GM19467 (cell line): ENCODE measurements around the gene RBPMS2.

Experiments
- ATAC-seq: cut with Tn5 transposase; IDR thresholded peaks from one replicate; pipeline ENCODE4 v1.9.1; 2021; ENCODE audit warnings: mild to moderate bottlenecking, moderate library complexity; ENCODE audit not compliant: unreplicated experiment

The RBPMS2 gene

DNA sequence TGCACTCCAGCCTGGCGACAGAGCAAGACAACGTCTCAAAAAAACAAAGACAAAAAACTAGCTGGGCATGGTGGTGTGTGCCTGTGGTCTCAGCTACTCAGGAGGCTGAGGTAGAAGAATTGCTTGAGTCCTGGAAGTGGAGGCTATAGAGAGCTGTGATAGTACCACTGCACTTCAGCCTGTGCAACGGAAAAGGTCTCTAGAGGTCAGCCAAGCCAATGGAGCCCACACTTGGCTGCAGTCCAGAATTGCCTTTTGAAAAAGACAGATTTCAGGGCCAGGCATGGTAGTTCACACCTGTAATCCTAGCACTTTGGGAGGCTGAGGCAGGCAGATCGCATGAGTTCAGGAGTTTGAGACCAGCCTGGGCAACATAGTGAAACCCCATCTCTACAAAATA is 8.4 kb upstream of the RBPMS2 start:
- ATAC-seq = no peak

DNA sequence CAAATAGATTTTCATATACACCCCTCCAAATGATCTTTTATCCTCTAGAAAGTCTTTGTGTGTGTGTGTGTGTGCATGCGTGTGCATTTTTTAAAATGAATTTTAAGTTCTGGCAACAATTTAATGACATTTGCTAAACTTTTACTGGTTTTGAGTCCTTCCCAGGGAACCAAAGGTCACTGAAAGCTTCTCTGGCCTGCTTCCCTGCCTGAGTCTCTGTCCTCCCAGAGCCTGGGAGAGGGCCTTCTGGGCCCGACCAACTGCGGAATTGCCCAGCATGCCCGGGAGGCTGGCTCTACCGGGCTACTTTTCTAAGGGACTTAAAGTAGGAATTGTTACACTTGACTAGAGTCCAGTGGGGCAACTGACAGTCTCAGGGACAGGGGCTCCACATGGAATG is 7.4 kb upstream of the RBPMS2 start:
- no peak for ATAC-seq

DNA sequence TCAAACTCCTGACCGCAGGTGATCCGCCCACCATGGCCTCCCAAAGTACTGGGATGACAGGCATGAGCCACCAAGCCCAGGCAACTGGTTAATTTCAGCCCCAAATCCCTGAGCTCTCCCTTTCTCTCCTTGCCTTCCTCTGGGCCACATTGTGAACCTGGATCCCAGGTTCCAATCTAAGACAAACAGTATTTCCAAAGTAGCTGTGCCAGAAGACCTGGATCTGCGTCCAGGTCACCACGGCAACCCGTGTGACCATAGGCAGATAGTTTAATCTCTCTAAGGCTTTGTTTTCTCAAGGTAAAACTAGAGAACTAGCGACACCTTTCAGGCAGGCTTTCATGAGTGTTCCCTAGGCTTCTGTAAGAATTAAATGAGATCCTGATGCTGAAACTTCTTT is 5.9 kb upstream of the RBPMS2 start:
- no peak for ATAC-seq

DNA sequence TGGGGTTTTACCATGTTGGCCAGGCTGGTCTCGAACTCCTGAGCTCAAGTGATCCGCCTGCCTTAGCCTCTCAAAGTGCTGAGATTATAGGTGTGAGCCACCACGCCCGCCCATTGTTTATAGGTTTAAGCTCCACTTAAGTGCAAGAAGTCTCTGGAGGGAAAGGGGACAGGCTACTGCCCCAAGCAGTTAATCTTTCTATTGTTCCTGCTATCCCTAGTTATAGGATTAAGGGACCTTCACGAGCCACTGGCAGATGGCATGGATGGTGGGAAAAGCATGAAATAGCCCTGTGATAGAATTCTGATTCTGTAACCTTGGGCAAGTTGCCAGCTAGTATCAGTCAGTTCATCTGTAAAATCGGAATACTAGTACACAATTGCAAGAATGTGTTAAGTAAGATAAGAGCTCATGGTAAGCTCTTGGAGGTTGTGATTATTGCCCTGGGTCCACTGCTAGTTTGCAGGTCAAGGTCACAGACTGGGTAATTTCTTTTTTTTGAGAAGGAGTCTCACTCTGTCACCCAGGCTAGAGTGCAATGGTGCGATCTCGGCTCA is 5.3 kb upstream of the RBPMS2 start:
- ATAC-seq = no peak

DNA sequence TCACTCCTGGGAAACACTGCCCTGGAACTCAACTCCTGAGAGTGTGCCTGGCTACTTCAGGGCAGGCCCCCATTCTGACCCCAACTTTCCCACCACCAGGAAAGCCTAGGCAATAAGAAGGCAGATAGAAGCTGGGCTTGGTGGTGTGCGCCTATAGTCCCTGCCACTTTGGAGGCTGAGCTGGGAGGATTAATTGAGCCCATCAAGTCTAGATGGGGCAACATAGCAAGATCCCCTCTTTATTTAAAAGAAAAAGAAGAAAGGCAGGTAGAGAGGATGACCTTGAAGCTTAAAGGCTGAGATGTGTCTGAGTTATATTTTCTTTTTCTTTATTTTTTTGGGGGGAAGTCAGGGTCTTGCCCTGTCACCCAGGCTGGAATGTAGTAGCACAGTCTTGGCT is 4.2 kb upstream of the RBPMS2 start:
- no peak for ATAC-seq

DNA sequence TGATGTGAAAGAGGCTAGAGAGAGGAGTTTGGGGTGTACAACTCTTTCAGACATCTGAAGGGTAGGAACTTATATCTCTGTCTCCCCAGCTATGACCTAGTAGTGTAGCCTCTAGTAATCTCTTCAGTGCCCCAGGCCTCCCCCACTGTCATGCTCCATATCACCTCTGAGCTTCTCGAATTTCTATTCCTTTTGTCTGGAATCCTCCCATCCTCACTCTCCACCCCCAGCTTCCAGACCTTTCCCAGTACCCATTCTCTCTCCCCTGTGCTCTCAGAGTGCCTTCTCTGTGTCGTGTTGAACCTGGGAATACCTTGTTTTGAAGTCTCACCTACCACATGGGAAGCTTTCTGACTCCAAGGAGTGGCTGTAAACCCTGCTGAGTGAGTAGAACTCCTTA is 3.6 kb upstream of the RBPMS2 start:
- ATAC-seq = no peak

DNA sequence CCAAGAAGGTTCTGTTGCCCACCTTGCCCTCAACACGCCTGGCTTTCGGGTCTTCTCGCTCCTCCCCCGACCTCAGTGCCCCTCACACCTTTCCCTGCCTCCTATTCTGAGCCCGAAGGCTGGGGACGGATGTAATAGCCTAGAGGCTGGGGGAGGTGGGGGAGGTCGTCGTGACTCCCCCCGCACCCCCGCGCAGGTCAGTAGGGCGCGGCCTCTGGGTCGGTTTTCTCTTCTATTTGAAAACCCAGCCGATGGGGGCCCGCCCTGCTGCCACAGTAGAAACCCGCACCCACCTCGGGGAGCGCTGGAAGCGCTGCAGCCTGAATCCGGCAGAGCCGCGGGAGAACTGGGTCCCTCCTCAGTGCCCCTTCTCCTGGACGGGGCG is 1.0 kb upstream of the RBPMS2 start:
- ATAC-seq = no peak

DNA sequence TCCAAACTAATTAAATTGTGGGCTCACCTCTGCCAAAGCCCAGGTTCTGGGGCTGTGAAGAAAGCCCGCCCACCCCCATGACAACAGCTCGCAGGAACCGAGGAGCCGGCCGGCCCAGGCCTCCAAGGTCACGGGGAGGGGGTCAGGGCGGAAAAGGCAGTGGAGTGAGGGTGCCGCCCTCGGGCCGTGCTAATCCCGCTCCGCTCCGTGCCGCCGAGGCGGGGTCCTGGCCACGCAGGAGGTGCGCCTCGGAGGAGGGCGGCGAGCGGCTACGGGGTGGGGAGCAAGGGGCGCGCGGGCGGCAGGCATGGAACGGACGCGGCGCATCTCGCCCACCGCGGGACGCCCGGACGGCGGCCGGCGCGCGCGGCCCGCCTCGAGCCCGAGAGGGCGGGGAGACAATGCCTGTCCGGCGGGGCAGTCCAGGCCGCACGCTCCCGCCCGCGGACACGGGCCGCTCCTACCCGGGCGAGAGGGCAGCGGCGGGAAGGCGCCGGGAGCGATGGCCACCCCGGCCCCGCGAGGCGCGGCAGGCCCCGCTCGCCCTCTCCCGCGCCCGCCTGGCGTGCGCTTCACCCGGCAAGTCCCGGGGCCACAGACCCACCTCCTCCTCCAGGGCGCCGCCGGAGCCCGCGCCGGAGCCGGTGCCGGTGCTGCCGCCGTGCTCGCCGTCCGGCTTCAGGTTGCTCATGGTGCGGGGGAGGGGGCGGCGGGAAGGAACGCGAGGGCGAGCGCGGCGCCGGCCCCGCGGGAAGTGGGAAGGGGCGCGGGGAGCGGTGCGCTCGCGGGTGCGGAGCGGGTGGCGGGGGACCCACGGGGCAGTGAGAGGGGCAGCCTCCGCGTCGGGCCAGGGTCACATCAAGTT is 528 bp downstream of the RBPMS2 start:
- no peak for ATAC-seq

DNA sequence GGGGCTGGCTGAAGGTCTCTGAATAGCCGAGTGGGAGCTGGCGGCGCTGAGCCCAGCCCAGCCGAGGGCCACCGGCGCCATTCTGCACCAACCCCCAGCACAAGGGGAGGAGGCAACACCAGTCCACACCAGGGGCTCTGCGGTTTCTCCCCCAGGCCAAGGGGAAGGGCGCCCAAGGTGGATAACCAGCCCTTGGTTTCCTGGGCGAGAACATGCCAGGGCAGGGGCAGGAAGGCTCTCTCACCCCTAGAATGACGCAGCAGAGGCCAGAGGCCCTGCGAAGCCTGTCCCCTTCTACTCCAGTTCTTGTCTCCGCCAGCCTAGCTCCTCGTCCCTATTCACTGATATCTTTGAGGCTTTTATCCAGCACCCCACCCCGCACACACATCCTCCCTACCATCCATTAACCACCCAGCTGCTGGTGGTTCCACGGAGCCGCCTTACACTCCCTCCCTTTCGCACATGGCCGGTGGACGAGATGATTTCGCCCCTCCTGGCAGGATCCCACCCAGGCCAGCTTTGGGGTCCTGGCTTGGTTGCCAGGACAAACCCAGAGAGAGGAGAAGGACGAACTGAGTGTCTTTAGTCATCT is 1.3 kb downstream of the RBPMS2 start:
- no peak for ATAC-seq

DNA sequence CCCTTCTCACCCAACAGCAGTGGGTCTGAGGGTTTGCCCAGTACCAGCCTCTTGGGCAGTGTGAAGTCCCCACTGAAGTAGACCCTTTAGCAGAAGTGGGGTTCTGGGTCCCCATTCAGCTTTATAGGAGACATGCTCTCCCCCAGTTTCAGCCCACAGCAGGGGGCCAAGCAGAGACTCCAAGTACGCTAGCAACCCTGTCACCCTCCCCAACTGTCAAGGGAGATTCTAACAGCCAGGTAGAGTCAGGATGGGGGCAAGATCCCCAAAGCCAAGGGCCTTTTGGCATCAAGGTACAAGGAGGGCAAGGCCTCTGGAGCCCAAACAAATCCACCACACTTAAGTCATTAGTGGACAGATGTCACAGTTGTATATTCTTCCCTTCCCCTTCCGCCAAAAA is 1.8 kb downstream of the RBPMS2 start:
- ATAC-seq = no peak

DNA sequence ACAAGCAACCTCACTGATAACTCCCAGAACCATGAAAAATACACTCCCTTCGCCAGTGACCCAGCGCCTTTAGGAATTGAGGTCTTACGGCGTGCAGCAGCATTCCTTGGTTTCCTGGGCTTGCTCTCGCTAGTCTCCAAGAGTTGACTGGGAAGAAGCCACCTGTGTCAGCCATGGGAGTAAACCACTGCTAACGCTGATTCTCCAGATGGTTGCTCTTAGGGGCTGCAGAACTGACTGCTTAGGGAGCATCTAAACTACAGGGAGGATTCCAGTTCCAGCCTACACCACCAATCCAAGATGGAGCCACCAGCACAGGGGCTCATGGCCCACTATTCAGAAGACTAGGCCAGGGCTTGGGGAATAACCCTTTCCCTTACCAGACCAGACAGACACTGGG is 2.4 kb downstream of the RBPMS2 start:
- no peak for ATAC-seq

DNA sequence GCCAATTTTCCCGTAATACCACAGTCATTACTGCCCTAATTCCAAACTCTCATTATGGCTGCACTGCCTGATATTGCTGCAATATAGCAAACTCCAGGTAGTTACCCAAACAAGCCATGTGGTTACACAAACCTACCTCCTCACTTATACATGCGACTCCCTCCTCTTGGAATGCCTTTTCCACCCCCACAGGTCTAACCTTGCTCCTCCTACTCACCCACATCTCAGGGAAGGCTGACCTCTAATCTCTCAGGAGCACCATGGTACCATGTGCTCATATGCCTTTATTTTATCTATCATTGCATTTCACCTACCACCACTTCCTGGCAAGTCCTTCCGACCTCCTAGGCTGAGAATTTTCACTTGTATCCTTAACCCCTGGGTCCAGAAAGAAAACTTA is 2.9 kb downstream of the RBPMS2 start:
- ATAC-seq = no peak

DNA sequence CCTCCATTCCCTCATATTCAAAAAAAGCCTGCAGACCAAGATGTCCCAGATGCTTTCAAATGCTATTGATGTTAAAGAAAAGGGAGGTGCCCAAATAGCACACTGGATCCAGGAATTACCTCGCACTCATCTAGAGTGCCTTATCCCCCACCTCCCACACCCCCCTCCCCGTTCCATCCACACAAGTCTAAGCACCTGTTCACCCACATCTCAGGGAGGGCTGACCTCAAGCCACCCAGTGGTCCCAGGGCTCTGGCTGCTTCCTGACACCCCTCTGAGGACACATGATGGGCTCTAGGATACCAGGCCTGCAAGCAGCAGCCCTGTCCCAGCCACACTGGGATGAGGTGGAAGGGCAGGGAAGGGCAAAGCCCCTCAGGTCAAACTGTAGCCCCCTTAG is 4.8 kb downstream of the RBPMS2 start:
- no peak for ATAC-seq

DNA sequence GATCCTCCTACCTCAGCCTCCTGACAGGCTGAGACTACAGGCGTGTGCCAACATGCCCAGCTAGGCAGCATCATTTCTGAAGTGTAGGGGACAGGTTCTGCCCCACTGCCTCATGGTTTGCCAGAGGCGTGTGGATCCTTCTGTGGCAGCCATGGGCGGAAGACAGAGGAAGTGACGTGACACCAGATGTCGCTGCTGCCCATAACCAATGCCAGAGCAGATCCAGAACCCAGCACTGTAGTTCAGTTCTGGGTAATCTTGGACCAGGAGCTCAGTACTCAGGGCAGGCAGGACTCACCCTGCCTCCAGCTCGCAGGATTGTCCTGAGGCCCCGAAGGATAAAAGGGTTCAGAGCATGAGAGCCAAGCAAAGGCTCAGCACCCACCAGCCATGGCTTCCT is 8.2 kb downstream of the RBPMS2 start:
- no peak for ATAC-seq

DNA sequence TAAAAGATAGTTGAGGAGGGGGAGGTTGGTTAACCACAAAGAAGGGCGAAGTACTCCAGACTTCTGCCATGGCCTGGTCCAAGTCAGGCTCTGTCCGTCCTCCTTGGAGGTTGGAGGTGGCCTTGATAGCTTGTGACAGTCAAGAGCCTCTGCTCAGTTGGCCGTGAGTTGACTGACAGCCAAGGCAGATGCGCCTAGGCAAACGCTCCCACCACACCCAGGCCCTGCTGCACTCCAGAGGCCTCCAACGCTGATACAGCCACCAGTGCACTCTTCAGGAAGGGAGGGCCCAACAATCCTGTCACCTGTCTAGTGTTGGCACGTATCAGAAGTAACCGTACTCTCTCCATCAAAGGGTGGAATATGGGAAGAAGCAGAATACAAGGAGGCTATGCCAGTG is 9.3 kb downstream of the RBPMS2 start:
- ATAC-seq = no peak

DNA sequence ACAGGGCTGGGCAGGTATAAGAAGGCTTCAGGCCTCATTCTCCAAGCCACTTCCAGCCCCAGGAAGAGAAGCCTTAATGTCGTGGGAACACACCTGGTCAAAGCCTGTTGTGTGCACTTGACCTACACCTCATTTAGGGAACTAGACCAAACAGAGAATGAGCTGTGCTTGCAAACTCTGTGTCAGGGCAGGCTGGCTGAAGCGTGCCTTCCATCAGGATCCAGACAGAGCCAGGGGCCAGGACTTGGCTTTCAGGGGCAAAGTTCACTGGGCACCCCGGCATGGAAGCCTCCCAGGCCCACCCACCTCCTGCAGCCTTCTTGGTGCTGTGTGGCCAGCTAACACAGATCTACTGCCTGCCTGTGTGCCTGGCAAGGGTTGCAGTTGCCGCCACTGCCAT is 11.5 kb downstream of the RBPMS2 start:
- no peak for ATAC-seq

DNA sequence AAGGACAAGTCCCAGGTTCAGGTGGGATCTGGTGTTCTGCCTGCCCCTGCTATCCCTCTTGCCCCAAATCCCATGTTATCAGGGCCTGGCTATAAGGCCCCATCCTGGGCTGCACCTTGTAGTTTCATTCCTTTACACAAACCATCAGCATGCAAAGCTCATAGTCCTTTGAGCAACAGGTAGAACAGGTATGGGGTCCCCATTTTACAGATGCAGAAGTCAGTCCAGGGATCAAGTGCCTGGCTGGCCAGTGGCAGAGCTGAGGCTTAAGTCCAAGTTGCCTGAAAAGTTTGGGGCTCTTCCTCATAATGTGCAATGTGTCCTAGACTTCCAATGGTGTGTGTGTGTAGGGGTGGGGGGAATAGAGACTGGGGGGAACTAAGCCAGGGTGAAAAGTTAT is 11.9 kb downstream of the RBPMS2 start:
- no peak for ATAC-seq

DNA sequence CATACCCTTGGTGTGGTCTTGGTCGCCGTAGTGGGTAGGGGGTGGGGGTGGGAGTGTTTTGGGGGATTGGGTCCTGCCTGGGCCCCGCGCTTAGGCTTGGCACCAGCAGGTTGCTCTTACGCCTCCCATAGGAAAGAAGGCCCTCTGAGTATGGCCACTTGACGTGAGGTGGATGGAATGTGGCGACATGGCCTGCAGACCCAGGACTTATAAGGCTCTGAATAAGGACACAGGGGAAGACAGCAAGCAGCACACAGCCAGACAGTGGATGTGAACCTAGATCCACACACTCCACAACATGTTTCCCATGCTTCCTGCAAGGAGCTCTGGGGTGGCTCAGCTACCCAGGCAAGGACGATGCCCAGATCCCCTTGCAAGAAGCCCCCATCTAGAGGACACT is 12.4 kb downstream of the RBPMS2 start:
- ATAC-seq = no peak

DNA sequence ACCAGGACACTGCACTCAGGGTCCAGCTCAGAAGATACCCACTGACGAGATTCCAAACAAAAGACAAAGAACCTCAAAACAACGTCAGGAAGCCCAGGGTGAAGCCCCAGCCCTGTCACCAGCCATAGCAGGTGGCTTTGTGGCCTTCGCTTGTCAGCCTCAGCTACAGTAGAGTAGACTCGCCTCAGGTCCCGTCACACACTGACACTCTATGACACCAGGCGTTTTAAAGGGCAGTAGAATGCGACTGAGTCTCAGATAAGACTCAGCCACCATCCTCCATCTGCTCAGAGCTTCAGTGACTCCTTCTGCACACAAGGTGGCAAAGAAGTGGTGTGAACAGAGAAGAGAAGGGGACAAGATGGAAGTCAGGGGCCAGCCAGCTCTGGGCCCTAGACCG is 12.8 kb downstream of the RBPMS2 start:
- no peak for ATAC-seq

DNA sequence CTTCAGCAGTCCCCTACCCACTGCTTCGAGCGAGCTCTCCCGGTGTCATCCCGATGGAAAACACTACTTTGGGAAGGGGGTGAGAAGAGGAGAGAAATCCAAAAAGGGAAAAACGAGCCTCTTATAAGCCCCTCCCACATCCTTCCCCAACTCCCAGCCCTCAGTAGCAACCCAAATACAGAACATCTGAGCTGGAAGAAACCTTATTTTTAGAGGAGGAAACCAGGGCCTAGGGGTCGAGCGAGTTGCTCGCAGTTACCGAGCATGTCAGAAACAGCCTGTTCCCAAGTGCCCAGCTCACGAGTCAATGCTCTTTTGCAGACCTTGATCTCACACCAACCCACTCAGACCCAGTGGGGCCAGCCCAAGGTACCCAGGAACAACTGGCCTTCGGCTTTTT is 14.2 kb downstream of the RBPMS2 start:
- ATAC-seq = no peak

DNA sequence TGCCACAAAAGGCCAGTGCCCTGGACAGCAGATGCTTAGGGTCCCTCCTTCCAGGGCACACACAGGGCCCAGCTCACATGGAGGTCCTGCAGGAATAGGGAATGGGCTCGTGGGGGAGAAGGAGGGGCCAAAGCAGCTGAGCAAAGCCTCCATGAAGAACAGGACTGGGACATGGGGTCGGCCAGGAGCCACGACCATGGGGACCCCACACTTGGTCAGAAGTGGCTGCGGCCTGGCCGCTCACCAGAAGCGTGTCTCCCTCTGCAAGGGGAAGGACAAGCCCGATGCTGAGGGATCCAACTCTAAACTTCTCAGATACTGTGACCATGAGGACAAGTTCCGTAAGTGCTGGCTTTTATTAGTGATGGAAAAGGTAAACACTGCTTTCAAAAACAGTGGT is 15.3 kb downstream of the RBPMS2 start:
- ATAC-seq = no peak

DNA sequence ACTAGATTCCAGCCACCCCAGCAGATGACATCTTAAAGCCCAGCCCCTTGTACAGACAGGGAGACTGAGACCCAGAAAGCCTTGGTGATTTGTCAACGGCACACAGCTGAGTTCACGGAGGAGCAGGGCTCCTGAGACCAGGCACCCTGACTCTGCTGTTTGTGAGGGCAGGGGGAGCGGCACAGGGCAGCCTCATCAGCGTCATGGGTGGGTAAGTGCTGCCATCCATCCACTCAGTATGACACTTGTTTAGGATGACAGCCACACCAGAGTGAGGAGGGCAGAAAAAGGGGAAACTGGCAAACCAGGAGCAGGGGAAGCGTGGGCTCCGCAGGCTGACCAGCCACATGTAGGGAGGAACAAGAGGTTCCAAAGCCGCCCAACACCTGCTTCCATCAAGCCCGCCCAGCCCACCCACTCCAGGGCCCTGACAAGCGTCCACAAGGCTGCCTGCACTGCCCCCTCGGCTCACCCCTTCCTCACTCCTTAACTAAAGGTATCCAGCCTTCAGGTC is 19.9 kb downstream of the RBPMS2 start:
- no peak for ATAC-seq
